GM19193 (cell line): ENCODE measurements around the gene KCNG4.

Experiments
- POLR2A ChIP-seq: IDR thresholded peaks from 4 replicates; pipeline ENCODE4 v1.6.1; 2011; ENCODE audit not compliant: insufficient read depth, insufficient read length; ENCODE audit errors: extremely low read depth

KCNG4 gene

GRCh38 chr16:84245956-84246678 is 6.3 kb upstream of the KCNG4 start:
- TF ChIP-seq POLR2A: no peak

- no peak for TF ChIP-seq POLR2A
Observed at GRCh38 chr16:84244728-84245127, 4.9 kb upstream of the KCNG4 start.

GRCh38 chr16:84243732-84244131 is 3.9 kb upstream of the KCNG4 start:
- no peak for TF ChIP-seq POLR2A

- no peak for TF ChIP-seq POLR2A
Observed at GRCh38 chr16:84242839-84243238, 3.0 kb upstream of the KCNG4 start.

- TF ChIP-seq POLR2A: no peak
Observed at GRCh38 chr16:84241778-84242177, 2.0 kb upstream of the KCNG4 start.

GRCh38 chr16:84240455-84240854 is 643 bp upstream of the KCNG4 start:
- no peak for TF ChIP-seq POLR2A

- no peak for TF ChIP-seq POLR2A
Observed at GRCh38 chr16:84239141-84239769, 557 bp downstream of the KCNG4 start.

- TF ChIP-seq POLR2A: no peak
Observed at GRCh38 chr16:84237994-84238750, 1.6 kb downstream of the KCNG4 start.

GRCh38 chr16:84236671-84237070 is 3.1 kb downstream of the KCNG4 start:
- TF ChIP-seq POLR2A: no peak

GRCh38 chr16:84234321-84235241 is 5.2 kb downstream of the KCNG4 start:
- TF ChIP-seq POLR2A: no peak

GRCh38 chr16:84233748-84234147 is 6.1 kb downstream of the KCNG4 start:
- no peak for TF ChIP-seq POLR2A

GRCh38 chr16:84232969-84233368 is 6.8 kb downstream of the KCNG4 start:
- no peak for TF ChIP-seq POLR2A

GRCh38 chr16:84232060-84232459 is 7.8 kb downstream of the KCNG4 start:
- no peak for TF ChIP-seq POLR2A

- no peak for TF ChIP-seq POLR2A
Observed at GRCh38 chr16:84229471-84229870, 10.3 kb downstream of the KCNG4 start.
